HepG2 (cell line): ENCODE measurements around the gene ABHD4. TPM values are rescaled to one million over a fixed set of nuclear protein-coding genes. Genes with fewer than 3 reads are reported as not detected.

Experiments used
- CREM ChIP-seq, 2 experiments: sonication (generic) in 1 of 2; formaldehyde crosslinking in 1 of 2; IDR thresholded peaks; 2 replicates each; pipeline versions ENCODE4 v1.4.0 to v1.6.1; 2016 to 2020; ENCODE audit warnings: antibody characterized with exemption in 1 of 2, mild to moderate bottlenecking in 1 of 2, missing genetic modification reagents in 1 of 2
- DPF2 ChIP-seq: sonication (generic); formaldehyde crosslinking; IDR thresholded peaks from 2 replicates; pipeline ENCODE4 v1.4.0; 2020; ENCODE audit warnings: mild to moderate bottlenecking, low read depth, missing genetic modification reagents, borderline replicate concordance
- GFI1 ChIP-seq: sonication (generic); formaldehyde crosslinking; IDR thresholded peaks from 2 replicates; pipeline ENCODE4 v1.5.0; 2020; ENCODE audit warnings: missing genetic modification reagents, mild to moderate bottlenecking, borderline replicate concordance
- HDAC2 ChIP-seq: sonication (generic); formaldehyde crosslinking; IDR thresholded peaks from 2 replicates; pipeline ENCODE4 v1.4.0; 2020; ENCODE audit warnings: missing genetic modification reagents
- HMG20B ChIP-seq: conservative IDR thresholded peaks from 2 replicates; pipeline ENCODE4 v1.6.1; 2016; ENCODE audit warnings: missing genetic modification reagents, missing compliant biosample characterization
- JUN ChIP-seq: sonication (generic); formaldehyde crosslinking; IDR thresholded peaks from 2 replicates; pipeline ENCODE4 v1.4.0; 2020; ENCODE audit warnings: mild to moderate bottlenecking, missing genetic modification reagents
- NCOA2 ChIP-seq: sonication (generic); formaldehyde crosslinking; IDR thresholded peaks from 2 replicates; pipeline ENCODE4 v1.8.0; 2022; ENCODE audit warnings: inconsistent platforms
- NFKBIZ ChIP-seq: IDR thresholded peaks from 2 replicates; pipeline ENCODE4 v1.6.1; 2018; ENCODE audit warnings: missing genetic modification reagents, missing compliant biosample characterization
- NR2F2 ChIP-seq: IDR thresholded peaks from 2 replicates; pipeline ENCODE4 v1.6.1; 2012; ENCODE audit warnings: low read depth, inconsistent platforms, borderline replicate concordance
- SNAI1 ChIP-seq: sonication (generic); formaldehyde crosslinking; IDR thresholded peaks from 2 replicates; pipeline ENCODE4 v1.5.0; 2020; ENCODE audit warnings: mild to moderate bottlenecking, missing genetic modification reagents, borderline replicate concordance
- SOX5 ChIP-seq: IDR thresholded peaks from 2 replicates; pipeline ENCODE4 v1.6.1; 2016; ENCODE audit warnings: borderline replicate concordance
- polyA plus RNA-seq, 8 experiments: library from polyadenylated mRNA; depleted of rRNA in 3 of 8; stranded (reverse) in 7 of 8; unstranded in 1 of 8; fragments of >200 nt; fragmentation: Illumina TruSeq in 4 of 8; extraction: Trizol in 4 of 8; gene quantifications; 2 replicates each; pipeline versions ENCODE4 v1.2.1 to v1.2.3, GENCODE V29; 2011 to 2016; ENCODE audit warnings: low read depth in 4 of 8, missing spikeins in 1 of 8, mixed read lengths in 1 of 8; ENCODE audit not compliant: insufficient read depth in 1 of 8
- total RNA-seq, 5 experiments: library from RNA; depleted of rRNA; stranded (reverse); fragments of >200 nt; fragmentation: Illumina TruSeq; extraction: Trizol; gene quantifications; 2 replicates each; pipeline ENCODE4 v1.2.3, GENCODE V29; 2016; ENCODE audit warnings: low read depth in 1 of 5
- TF ChIP-seq, protein P1 (sequence below), 2 experiments: sonication (generic) in 1 of 2; formaldehyde crosslinking in 1 of 2; IDR thresholded peaks; 2 replicates each; pipeline versions ENCODE4 v1.4.0 to v1.6.1; 2016 to 2020; ENCODE audit warnings: borderline replicate concordance in 1 of 2, low read depth in 1 of 2, mild to moderate bottlenecking in 1 of 2, missing genetic modification reagents in 1 of 2
- TF ChIP-seq, protein P2 (sequence below): sonication (generic); formaldehyde crosslinking; IDR thresholded peaks from 2 replicates; pipeline ENCODE4 v1.4.0; 2020; ENCODE audit warnings: missing genetic modification reagents; ENCODE audit errors: not compliant biosample characterization
- TF ChIP-seq, protein P3 (sequence below): sonication (generic); formaldehyde crosslinking; IDR thresholded peaks from 2 replicates; pipeline ENCODE4 v1.4.0; 2020; ENCODE audit warnings: missing genetic modification reagents
- TF ChIP-seq, protein P4 (sequence below): sonication (generic); formaldehyde crosslinking; IDR thresholded peaks from 2 replicates; pipeline ENCODE4 v1.8.1; 2023; ENCODE audit warnings: mild to moderate bottlenecking, inconsistent platforms, moderate library complexity, missing genetic modification reagents, borderline replicate concordance
- TF ChIP-seq, protein P5 (sequence below): IDR thresholded peaks from 2 replicates; pipeline ENCODE4 v1.6.1; 2018; ENCODE audit warnings: missing genetic modification reagents, mild to moderate bottlenecking, missing compliant biosample characterization

ABHD4 gene
- total and polyA plus RNA-seq, 2 of the 13 experiments (the other 11 are each of a cell fraction or from before 2014, with no cell fraction given) = 16.1 to 47.5 TPM

DNA sequence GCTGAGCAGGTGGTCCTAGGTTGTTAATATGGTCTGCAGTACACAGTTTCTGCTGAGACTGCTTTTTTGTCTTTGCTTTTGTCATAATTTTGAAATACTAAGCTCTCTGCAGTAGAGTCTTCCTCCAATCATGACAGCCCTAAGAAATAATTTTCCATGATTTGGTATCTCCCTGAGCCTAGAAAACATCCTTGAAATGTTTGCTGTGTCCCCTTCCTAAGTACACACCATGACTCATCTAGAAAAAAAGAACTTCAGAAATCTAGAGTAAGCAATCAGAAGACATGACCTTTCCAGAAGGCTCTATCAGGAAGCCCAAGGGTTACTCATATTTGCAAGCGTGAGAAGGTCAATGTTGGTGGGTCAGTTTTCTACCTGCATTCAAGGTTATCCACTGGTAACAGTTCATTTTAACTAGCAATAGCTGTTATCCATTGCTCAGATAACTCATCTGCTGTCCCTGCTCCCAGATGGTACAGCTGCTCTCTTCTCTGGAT, 25.5 kb upstream of the ABHD4 start (continued):
- TF ChIP-seq, protein P1, sequence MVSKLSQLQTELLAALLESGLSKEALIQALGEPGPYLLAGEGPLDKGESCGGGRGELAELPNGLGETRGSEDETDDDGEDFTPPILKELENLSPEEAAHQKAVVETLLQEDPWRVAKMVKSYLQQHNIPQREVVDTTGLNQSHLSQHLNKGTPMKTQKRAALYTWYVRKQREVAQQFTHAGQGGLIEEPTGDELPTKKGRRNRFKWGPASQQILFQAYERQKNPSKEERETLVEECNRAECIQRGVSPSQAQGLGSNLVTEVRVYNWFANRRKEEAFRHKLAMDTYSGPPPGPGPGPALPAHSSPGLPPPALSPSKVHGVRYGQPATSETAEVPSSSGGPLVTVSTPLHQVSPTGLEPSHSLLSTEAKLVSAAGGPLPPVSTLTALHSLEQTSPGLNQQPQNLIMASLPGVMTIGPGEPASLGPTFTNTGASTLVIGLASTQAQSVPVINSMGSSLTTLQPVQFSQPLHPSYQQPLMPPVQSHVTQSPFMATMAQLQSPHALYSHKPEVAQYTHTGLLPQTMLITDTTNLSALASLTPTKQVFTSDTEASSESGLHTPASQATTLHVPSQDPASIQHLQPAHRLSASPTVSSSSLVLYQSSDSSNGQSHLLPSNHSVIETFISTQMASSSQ (IDR thresholded peaks at IDR 0.05; ENCODE audit: low read depth) = no peak
- TF ChIP-seq, protein P1 (CRISPR knock-in tag; IDR thresholded peaks at IDR 0.05; ENCODE audit: borderline replicate concordance) = peak; percentile 28; the same call in 1 of the 2 replicates
- TF ChIP-seq, protein P2, sequence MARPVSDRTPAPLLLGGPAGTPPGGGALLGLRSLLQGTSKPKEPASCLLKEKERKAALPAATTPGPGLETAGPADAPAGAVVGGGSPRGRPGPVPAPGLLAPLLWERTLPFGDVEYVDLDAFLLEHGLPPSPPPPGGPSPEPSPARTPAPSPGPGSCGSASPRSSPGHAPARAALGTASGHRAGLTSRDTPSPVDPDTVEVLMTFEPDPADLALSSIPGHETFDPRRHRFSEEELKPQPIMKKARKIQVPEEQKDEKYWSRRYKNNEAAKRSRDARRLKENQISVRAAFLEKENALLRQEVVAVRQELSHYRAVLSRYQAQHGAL (CRISPR knock-in tag) = no peak
- TF ChIP-seq SNAI1 (CRISPR knock-in tag) (no peak), GFI1 (CRISPR knock-in tag) (peak; percentile 96), DPF2 (CRISPR knock-in tag) (peak; percentile 62; the same call in 1 of the 2 replicates), HMG20B (CRISPR knock-in tag) (peak; percentile 89; the same call in 1 of the 2 replicates), SOX5 (CRISPR knock-in tag) (peak; percentile 26; the same call in 1 of the 2 replicates), JUN (CRISPR knock-in tag) (peak; percentile 58; the same call in 1 of the 2 replicates), CREM (IDR thresholded peaks at IDR 0.05) (peak; percentile 64; the same call in 1 of the 2 replicates), CREM (CRISPR knock-in tag; IDR thresholded peaks at IDR 0.05) (no peak), NCOA2 (CRISPR knock-in tag) (peak; percentile 82), HDAC2 (CRISPR knock-in tag) (peak; percentile 88), NR2F2 (peak; percentile 72; the same call in 1 of the 2 replicates), NFKBIZ (CRISPR knock-in tag) (no peak)
- TF ChIP-seq, protein P3, sequence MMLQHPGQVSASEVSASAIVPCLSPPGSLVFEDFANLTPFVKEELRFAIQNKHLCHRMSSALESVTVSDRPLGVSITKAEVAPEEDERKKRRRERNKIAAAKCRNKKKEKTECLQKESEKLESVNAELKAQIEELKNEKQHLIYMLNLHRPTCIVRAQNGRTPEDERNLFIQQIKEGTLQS (CRISPR knock-in tag) = peak; percentile 91
- TF ChIP-seq, protein P4, sequence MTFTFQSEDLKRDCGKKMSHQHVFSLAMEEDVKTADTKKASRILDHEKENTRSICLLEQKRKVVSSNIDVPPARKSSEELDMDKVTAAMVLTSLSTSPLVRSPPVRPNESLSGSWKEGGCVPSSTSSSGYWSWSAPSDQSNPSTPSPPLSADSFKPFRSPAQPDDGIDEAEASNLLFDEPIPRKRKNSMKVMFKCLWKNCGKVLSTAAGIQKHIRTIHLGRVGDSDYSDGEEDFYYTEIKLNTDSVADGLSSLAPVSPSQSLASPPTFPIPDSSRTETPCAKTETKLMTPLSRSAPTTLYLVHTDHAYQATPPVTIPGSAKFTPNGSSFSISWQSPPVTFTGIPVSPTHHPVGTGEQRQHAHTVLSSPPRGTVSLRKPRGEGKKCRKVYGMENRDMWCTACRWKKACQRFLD = no peak
- TF ChIP-seq, protein P5, sequence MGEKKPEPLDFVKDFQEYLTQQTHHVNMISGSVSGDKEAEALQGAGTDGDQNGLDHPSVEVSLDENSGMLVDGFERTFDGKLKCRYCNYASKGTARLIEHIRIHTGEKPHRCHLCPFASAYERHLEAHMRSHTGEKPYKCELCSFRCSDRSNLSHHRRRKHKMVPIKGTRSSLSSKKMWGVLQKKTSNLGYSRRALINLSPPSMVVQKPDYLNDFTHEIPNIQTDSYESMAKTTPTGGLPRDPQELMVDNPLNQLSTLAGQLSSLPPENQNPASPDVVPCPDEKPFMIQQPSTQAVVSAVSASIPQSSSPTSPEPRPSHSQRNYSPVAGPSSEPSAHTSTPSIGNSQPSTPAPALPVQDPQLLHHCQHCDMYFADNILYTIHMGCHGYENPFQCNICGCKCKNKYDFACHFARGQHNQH = no peak
